ENCODE results near the gene RPTOR.

DNA sequence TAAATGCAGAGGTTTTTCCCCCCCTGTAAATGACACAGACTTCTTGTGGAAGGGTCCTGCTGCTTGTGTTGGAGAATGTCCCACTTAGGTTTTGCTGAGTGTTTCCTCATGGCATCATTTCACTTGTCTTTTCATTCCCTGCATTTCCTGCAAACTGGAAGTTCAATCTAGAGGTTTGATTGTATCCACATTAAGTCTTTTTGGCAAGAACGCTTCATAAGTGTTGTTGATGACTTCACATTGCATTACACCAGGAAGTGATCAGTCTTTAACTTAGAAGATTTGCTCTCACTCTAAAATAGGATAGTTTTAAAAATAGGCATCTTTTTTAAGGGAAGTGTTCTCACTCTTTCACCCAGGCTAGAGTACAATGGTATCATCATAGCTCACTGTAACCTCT, 67.2 kb downstream of the RPTOR start:
- TF ChIP-seq, protein P1, sequence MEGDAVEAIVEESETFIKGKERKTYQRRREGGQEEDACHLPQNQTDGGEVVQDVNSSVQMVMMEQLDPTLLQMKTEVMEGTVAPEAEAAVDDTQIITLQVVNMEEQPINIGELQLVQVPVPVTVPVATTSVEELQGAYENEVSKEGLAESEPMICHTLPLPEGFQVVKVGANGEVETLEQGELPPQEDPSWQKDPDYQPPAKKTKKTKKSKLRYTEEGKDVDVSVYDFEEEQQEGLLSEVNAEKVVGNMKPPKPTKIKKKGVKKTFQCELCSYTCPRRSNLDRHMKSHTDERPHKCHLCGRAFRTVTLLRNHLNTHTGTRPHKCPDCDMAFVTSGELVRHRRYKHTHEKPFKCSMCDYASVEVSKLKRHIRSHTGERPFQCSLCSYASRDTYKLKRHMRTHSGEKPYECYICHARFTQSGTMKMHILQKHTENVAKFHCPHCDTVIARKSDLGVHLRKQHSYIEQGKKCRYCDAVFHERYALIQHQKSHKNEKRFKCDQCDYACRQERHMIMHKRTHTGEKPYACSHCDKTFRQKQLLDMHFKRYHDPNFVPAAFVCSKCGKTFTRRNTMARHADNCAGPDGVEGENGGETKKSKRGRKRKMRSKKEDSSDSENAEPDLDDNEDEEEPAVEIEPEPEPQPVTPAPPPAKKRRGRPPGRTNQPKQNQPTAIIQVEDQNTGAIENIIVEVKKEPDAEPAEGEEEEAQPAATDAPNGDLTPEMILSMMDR (IDR thresholded peaks at IDR 0.05) = no peak
- TF ChIP-seq POLR2A (IDR thresholded peaks at IDR 0.05) (no peak), EP300 (IDR thresholded peaks at IDR 0.05) (no peak), POLR2AphosphoS5 (IDR thresholded peaks at IDR 0.05) (no peak)

Data from upper lobe of left lung (tissue), 4 donors.